GM18907 (cell line): ENCODE data around the gene IQSEC3.
"Not testable (repeated sequence)": the region's sequence is repeated elsewhere in the genome, so short reads cannot be mapped to it uniquely, and the experiment has no call there.

Experiments used
- ATAC-seq: cut with Tn5 transposase; IDR thresholded peaks from one replicate; pipeline ENCODE4 v1.9.1; 2021; ENCODE audit warnings: mild to moderate bottlenecking, moderate library complexity; ENCODE audit not compliant: unreplicated experiment

Gene IQSEC3

GRCh38 chr12:212715-213526 lies 146.4 kb downstream of the IQSEC3 start:
- no peak for ATAC-seq

GRCh38 chr12:213527-213932 lies 147.0 kb downstream of the IQSEC3 start:
- ATAC-seq: no peak

- no peak for ATAC-seq
Observed at GRCh38 chr12:214003-214741, 147.6 kb downstream of the IQSEC3 start, which contains the start of gene SLC6A12. SLC6A12 (minus strand) TSS chr12:214157; CDS start chr12:209986, 4,171 bp downstream.

- ATAC-seq: no peak
Observed at GRCh38 chr12:215116-215515, 148.5 kb downstream of the IQSEC3 start.

- ATAC-seq: not testable (repeated sequence)
Observed at GRCh38 chr12:217029-217428, 150.5 kb downstream of the IQSEC3 start.

DNA sequence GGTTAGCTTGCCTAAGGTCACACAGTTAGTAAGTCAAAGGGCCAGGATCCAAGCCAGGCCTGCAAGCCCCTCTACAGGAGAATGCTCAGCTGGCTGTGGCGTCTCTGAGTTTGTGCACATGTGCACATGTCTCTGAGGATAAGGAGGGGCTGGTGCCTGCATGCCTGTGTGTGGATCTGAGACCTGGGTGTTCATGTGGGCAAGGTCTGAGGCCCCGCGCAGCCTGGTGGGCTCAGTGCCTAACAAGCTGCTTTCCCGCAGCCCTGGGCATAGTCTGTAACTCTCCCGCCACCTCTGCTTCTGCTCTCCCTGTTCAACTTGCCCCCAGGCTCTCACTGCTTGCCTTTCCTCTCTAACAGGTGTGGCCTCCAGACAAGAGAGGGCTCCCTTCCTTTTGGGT lies 151.7 kb downstream of the IQSEC3 start:
- no peak for ATAC-seq

DNA sequence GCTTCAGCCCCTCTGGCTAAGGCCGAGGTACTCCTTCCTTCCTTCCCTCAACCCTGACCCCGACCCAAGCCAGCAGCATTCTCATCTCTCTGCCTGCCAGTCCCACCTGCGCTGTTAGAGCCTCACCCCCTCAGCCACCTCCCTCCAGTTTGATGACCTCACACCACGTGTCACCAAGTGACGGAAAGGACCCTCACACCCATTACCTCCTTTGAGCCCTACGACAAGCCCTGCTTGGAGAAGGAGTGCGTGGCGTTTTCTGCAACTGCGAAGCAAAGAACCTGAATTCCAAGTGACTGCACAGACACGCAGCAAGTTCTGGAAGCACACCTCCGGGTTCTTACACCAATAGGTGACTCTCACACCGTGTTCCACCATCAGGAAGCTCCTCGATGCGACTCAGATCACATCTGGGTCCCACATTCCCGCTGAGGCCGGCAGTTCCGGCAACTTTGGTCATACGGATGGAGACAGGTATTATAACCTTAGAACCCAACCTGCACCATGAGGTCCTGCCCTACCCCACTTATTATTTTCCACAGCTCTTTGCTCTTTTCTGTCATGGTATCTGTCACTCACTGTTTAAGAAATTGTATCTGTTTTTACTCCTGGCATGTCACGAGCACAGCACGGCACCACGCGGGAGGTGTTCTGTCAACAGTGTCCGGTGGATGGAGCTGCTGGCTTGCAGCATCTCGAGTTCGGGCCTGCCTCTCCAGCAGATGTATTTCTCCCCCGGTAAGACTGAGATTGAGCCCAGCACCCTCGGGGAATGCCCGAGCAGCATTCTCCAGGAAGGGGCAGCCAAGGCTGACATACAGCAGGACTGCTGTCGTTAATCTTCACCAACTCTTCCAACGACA lies 152.4 kb downstream of the IQSEC3 start:
- no peak for ATAC-seq

DNA sequence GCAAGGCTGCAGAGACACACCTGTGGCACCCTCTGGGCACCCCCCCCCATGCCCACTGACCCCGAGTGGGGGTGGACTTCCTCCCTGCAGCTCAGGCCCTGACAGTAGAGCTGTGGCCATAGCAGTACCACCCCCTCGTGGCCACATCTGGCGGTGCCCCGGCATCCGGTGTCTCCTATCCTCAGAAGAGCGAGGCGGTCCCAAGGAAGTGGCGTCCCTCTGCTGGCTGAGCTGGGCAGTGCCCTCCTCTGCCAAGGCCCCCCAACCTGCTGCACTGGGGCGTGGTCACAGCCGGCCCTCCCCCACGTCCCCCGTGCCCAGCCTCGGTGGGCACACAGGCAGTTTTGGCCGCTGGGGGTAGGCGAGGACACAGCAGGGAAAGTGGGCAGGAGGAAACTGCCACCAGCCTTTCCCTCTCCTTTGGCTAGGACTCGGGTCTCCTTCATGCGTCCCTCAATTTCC lies 153.4 kb downstream of the IQSEC3 start:
- peak; percentile 80 for ATAC-seq

DNA sequence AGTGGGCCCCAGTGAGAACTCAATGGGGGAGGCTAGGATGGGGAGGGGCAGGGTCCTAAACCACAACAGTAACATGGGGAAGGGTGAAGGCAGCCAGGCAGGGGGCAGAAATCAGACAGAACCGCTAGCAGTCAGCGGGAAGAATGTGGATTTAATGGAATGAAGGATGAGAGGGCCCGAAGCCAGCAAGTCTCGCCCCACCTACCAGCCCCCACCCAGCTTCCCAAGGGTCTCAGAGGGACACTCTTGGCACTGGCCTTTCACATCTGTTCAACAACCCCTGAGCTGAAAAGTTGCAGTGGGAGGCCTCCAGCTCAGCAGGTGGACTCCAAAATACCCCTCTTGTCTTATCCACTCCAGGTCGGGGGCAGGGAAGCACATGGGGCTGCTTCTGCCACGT lies 153.9 kb downstream of the IQSEC3 start:
- ATAC-seq: no peak

DNA sequence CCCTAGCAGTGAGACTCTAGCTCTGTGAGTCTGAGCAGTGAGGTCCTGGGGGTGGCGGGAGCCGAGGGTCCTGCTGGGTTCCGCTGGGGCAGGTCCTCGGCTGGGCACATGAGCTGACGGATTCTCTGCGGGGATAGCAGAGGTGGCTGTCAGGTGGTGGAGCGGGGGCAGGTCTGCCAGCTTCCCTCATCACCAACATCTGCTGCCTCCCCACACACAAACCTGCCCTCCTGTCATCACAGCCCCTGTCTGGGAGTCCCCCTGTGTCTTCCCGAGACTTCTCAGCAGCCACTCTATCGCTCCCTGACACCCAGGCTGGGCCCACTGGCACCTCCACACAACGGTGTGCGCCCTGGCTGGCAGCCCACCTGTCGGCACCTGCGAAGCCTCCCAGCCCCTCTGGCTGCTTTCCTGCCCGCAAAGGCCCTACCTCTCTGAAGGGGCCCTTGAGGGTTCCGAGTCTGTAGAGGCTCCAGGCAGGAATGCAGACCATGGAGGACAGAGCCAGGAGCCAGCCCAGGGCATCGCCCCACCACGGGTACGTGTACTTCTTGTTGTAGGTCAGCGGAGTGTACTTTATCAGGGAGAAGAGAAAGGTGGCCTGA lies 154.5 kb downstream of the IQSEC3 start:
- ATAC-seq: no peak

DNA sequence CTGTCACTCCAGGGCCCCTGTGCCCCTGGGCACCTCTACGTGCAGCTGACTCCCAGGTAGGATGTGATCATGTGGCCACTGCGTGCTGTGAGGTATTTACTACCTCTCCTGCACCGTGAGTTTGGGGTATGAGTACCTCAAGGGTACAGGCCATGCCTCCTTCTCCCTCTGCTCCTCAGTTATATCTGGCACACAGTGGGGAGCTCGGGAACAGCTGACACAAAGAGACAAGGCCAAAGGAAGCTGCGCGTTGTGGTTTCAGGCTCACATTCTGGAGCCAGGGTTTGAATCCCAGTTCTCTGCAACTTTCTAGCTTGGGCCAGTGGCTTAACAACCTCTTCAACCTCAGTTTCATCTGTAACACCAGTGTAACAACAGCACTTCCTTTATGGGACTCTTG lies 155.2 kb downstream of the IQSEC3 start:
- no peak for ATAC-seq

DNA sequence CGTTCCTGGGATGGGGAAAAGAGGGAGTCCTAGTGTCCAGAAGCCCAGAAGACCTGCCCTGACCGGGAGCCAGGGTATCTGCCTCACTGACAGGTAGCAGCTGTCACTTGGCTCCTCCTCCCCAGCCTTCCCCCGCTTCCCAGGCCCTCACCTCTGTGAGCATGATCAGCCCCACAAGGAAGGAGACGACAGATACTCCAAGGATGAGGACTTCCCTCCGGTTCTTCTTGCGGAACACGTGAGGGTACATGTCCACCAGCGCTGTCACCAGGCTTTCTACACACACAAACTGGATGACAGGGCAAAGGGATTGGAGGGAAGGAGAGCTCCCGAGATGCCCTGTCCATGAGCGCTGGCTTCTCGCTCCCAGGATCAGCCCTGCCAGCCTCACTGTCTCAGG lies 157.3 kb downstream of the IQSEC3 start:
- no peak for ATAC-seq

DNA sequence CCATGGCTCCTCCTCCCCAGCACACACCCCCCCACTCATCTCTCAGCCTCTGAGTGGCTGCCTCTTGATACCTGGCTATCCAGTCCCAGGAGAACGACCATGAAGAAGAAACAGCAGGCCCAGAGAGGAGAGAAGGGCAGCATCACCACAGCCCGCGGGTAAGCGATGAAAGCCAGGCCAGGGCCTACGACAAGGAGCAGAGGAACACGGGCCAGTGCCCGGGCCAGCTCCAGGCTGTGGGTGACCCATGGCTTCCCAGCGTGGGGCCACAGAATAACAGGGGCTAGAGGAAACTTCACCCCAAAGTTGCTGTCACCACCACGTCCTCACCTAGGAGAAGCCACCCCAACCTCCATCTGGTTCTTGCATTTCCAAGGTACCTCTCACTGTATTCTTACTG lies 157.8 kb downstream of the IQSEC3 start:
- ATAC-seq: no peak

GRCh38 chr12:225012-225411 lies 158.4 kb downstream of the IQSEC3 start:
- ATAC-seq: no peak

- no peak for ATAC-seq
Observed at GRCh38 chr12:226401-226800, 159.8 kb downstream of the IQSEC3 start.

DNA sequence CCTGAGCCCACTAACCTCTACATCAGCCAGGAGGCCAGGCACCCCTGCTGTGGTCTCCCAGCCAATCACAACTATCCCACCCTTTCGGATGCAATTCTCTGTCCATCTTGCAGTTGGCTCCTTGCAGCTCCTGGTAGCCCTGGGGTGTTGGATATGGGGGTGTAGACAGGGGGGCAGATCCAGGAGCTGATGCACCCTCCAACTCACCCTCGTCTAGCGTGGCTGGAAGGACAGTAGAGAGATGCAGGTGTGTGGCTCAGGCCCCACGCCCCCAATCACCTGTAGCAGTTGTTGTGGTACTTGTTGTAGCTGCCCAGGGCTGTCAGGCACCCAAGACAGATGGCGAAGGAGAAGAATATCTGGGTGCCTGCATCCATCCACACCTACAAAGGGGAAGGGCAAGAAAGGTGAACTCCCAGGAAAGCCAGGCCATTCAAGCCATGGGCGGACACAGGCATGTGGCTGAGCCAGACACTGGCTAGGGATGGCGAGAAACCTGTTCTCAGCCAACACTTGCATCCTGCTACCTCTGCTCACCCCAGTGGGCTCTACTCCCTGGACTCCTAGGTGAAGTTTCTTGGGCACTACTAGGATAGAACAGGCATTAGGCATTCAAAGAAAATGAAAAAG lies 160.8 kb downstream of the IQSEC3 start:
- no peak for ATAC-seq
